ENCODE measurements around the gene PRTFDC1.
A peak's percentile ranks its signal among the peaks of the same experiment; 100 is the strongest.

The PRTFDC1 gene

GRCh38 chr10:24915304-24915703 lies 37.1 kb downstream of the PRTFDC1 start:
- Mint-ChIP-seq H3K27ac (no peak overlapping the region), H3K9me3 (peaks cover 8% of the 10 kb centered on the region), H3K27me3 (no peaks in the 10 kb centered on the region), H3K36me3 (ENCODE audit: low read depth) (no peaks in the 10 kb centered on the region), H3K4me3 (no peak overlapping the region), H3K4me1 (ENCODE audit: low read depth) (peaks cover 23% of the 10 kb centered on the region)
- intact Hi-C loops (cut with micrococcal nuclease), result no loop called here

GRCh38 chr10:24914148-24914547 lies 38.3 kb downstream of the PRTFDC1 start:
- Mint-ChIP-seq H3K9me3 (no peaks in the 10 kb centered on the region), H3K4me3 (no peak overlapping the region), H3K4me1 (ENCODE audit: low read depth) (peaks cover 23% of the 10 kb centered on the region), H3K27ac (no peak overlapping the region), H3K27me3 (no peaks in the 10 kb centered on the region), H3K36me3 (ENCODE audit: low read depth) (no peaks in the 10 kb centered on the region)
- intact Hi-C loops (cut with micrococcal nuclease), result no loop called here

- H3K9me3 Mint-ChIP-seq, result no peaks in the 10 kb centered on the region
- peaks cover 30% of the 10 kb centered on the region for H3K4me1 Mint-ChIP-seq (ENCODE audit: low read depth)
- H3K27ac Mint-ChIP-seq, result peak overlapping the region; percentile 47
- no peaks in the 10 kb centered on the region for H3K27me3 Mint-ChIP-seq
- H3K36me3 Mint-ChIP-seq (ENCODE audit: low read depth), result no peaks in the 10 kb centered on the region
- intact Hi-C loops (cut with micrococcal nuclease), result no loop called here
- H3K4me3 Mint-ChIP-seq, result no peak overlapping the region
Measured at GRCh38 chr10:24912215-24912614, 40.2 kb downstream of the PRTFDC1 start.

GRCh38 chr10:24911029-24911428 lies 41.4 kb downstream of the PRTFDC1 start:
- Mint-ChIP-seq H3K27ac (no peak overlapping the region), H3K9me3 (no peaks in the 10 kb centered on the region), H3K27me3 (peaks cover 2% of the 10 kb centered on the region), H3K4me1 (ENCODE audit: low read depth) (peaks cover 34% of the 10 kb centered on the region), H3K36me3 (ENCODE audit: low read depth) (no peaks in the 10 kb centered on the region), H3K4me3 (no peak overlapping the region)
- intact Hi-C loops (cut with micrococcal nuclease), result no loop called here

GRCh38 chr10:24910574-24910973 lies 41.8 kb downstream of the PRTFDC1 start:
- Mint-ChIP-seq H3K4me3 (no peak overlapping the region), H3K4me1 (ENCODE audit: low read depth) (peaks cover 36% of the 10 kb centered on the region), H3K36me3 (ENCODE audit: low read depth) (no peaks in the 10 kb centered on the region), H3K9me3 (no peaks in the 10 kb centered on the region), H3K27me3 (peaks cover 3% of the 10 kb centered on the region), H3K27ac (no peak overlapping the region)
- intact Hi-C loops (cut with micrococcal nuclease), result no loop called here

- intact Hi-C loops (cut with micrococcal nuclease), result no loop called here
- Mint-ChIP-seq H3K36me3 (ENCODE audit: low read depth) (no peaks in the 10 kb centered on the region), H3K4me1 (ENCODE audit: low read depth) (peaks cover 36% of the 10 kb centered on the region), H3K4me3 (no peak overlapping the region), H3K27ac (no peak overlapping the region), H3K9me3 (no peaks in the 10 kb centered on the region), H3K27me3 (peaks cover 3% of the 10 kb centered on the region)
Measured at GRCh38 chr10:24908793-24909423, 43.5 kb downstream of the PRTFDC1 start.

- H3K4me1 Mint-ChIP-seq (ENCODE audit: low read depth), result peaks cover 35% of the 10 kb centered on the region
- H3K4me3 Mint-ChIP-seq, result no peak overlapping the region
- peaks cover 3% of the 10 kb centered on the region for H3K27me3 Mint-ChIP-seq
- no peaks in the 10 kb centered on the region for H3K36me3 Mint-ChIP-seq (ENCODE audit: low read depth)
- no peak overlapping the region for H3K27ac Mint-ChIP-seq
- intact Hi-C loops (cut with micrococcal nuclease), result no loop called here
- H3K9me3 Mint-ChIP-seq, result no peaks in the 10 kb centered on the region
Measured at GRCh38 chr10:24907956-24908355, 44.5 kb downstream of the PRTFDC1 start.

- intact Hi-C loops (cut with micrococcal nuclease), result no loop called here
- peaks cover 31% of the 10 kb centered on the region for H3K4me1 Mint-ChIP-seq (ENCODE audit: low read depth)
- no peaks in the 10 kb centered on the region for H3K36me3 Mint-ChIP-seq (ENCODE audit: low read depth)
- H3K27me3 Mint-ChIP-seq, result peaks cover 3% of the 10 kb centered on the region
- peak overlapping the region; percentile 59 for H3K27ac Mint-ChIP-seq
- no peaks in the 10 kb centered on the region for H3K9me3 Mint-ChIP-seq
- H3K4me3 Mint-ChIP-seq, result no peak overlapping the region
Measured at GRCh38 chr10:24906372-24906771, 46.0 kb downstream of the PRTFDC1 start.

GRCh38 chr10:24904824-24905223 lies 47.6 kb downstream of the PRTFDC1 start:
- no peaks in the 10 kb centered on the region for H3K36me3 Mint-ChIP-seq (ENCODE audit: low read depth)
- intact Hi-C loops (cut with micrococcal nuclease), result no loop called here
- no peaks in the 10 kb centered on the region for H3K9me3 Mint-ChIP-seq
- H3K4me3 Mint-ChIP-seq, result no peak overlapping the region
- H3K4me1 Mint-ChIP-seq (ENCODE audit: low read depth), result peaks cover 30% of the 10 kb centered on the region
- H3K27me3 Mint-ChIP-seq, result peaks cover 3% of the 10 kb centered on the region
- no peak overlapping the region for H3K27ac Mint-ChIP-seq

- intact Hi-C loops (cut with micrococcal nuclease), result no loop called here
Measured at GRCh38 chr10:24902400-24902728, 50.0 kb downstream of the PRTFDC1 start.

GRCh38 chr10:24901686-24902399 lies 50.6 kb downstream of the PRTFDC1 start:
- intact Hi-C loops (cut with micrococcal nuclease), result no loop called here
- peak overlapping the region; percentile 80 for H3K27ac Mint-ChIP-seq
- H3K4me3 Mint-ChIP-seq, result no peak overlapping the region

More at GRCh38 chr10:24902400-24902728, 50.0 kb downstream of the PRTFDC1 start:
- no peak overlapping the region for H3K4me3 Mint-ChIP-seq
- H3K27me3 Mint-ChIP-seq, result peaks cover 3% of the 10 kb centered on the region
- H3K36me3 Mint-ChIP-seq (ENCODE audit: low read depth), result no peaks in the 10 kb centered on the region
- H3K27ac Mint-ChIP-seq, result peak overlapping the region; percentile 80
- H3K4me1 Mint-ChIP-seq (ENCODE audit: low read depth), result peaks cover 26% of the 10 kb centered on the region
- no peaks in the 10 kb centered on the region for H3K9me3 Mint-ChIP-seq

GRCh38 chr10:24900888-24901685 lies 51.3 kb downstream of the PRTFDC1 start:
- H3K27ac Mint-ChIP-seq, result peak overlapping the region; percentile 80
- no peak overlapping the region for H3K4me3 Mint-ChIP-seq
- no peaks in the 10 kb centered on the region for H3K36me3 Mint-ChIP-seq (ENCODE audit: low read depth)
- H3K27me3 Mint-ChIP-seq, result peaks cover 1% of the 10 kb centered on the region
- no peaks in the 10 kb centered on the region for H3K9me3 Mint-ChIP-seq
- peaks cover 23% of the 10 kb centered on the region for H3K4me1 Mint-ChIP-seq (ENCODE audit: low read depth)
- intact Hi-C loops (cut with micrococcal nuclease), result no loop called here

More at GRCh38 chr10:24901686-24902399, 50.6 kb downstream of the PRTFDC1 start:
- Mint-ChIP-seq H3K36me3 (ENCODE audit: low read depth) (no peaks in the 10 kb centered on the region), H3K9me3 (no peaks in the 10 kb centered on the region), H3K27me3 (peaks cover 3% of the 10 kb centered on the region), H3K4me1 (ENCODE audit: low read depth) (peaks cover 26% of the 10 kb centered on the region)

- Mint-ChIP-seq H3K27me3 (no peaks in the 10 kb centered on the region), H3K27ac (no peak overlapping the region), H3K9me3 (no peaks in the 10 kb centered on the region), H3K4me1 (ENCODE audit: low read depth) (peaks cover 24% of the 10 kb centered on the region), H3K36me3 (ENCODE audit: low read depth) (no peaks in the 10 kb centered on the region), H3K4me3 (no peak overlapping the region)
- intact Hi-C loops (cut with micrococcal nuclease), result no loop called here
Measured at GRCh38 chr10:24899571-24899970, 52.8 kb downstream of the PRTFDC1 start.

GRCh38 chr10:24898501-24898900 lies 53.9 kb downstream of the PRTFDC1 start:
- Mint-ChIP-seq H3K36me3 (ENCODE audit: low read depth) (no peaks in the 10 kb centered on the region), H3K27me3 (no peaks in the 10 kb centered on the region), H3K4me3 (no peak overlapping the region), H3K9me3 (no peaks in the 10 kb centered on the region), H3K27ac (no peak overlapping the region), H3K4me1 (ENCODE audit: low read depth) (peaks cover 28% of the 10 kb centered on the region)
- intact Hi-C loops (cut with micrococcal nuclease), result no loop called here
